ENCODE results near the gene TPP2.

TPP2 gene

DNA sequence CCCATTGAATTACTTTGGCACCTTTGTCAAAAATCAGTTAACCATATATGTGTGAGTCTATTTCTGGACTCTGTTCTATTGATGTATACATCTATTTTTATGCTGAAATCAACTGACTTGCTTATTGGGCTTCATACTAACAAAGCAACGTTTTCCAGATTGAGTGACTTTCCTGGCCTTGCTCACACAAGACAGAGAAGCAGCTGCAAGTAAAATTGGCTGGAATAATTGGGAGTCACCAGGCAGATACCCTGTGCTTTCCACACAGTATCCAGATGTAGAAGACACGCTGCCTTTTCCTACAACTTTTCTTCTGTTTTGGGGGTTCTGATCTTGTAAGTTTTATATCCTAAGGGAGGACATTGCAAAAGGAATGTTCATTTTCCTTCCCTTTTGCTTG is 86.9 kb downstream of the TPP2 start:
- CTCF ChIA-PET: interaction anchor here (0.8 kb wide), 1 partner anchor 33 kb away, joined by 3 read pairs; no protein-coding TSS in a partner anchor
- peaks cover 0 to 4% (median 0%) of the 10 kb centered on the region in 5 experiments for H3K27me3 ChIP-seq (replicated peaks in 2 of 5; ENCODE audit: control insufficient read depth in 4 of 5, insufficient read depth in 5 of 5, low read length in 4 of 5)
- no peaks in the 10 kb centered on the region for H3K9me3 ChIP-seq (ENCODE audit: control extremely low read depth in 1 of 5, control insufficient read depth in 4 of 5, insufficient read depth in 2 of 5, low read depth in 1 of 5, low read length in 4 of 5)
- peaks cover 6 to 13% (median 8%) of the 10 kb centered on the region in 4 experiments for H3K4me1 ChIP-seq (ENCODE audit: control extremely low read depth in 1 of 4, control insufficient read depth in 4 of 4, insufficient read depth in 4 of 4, low read length in 3 of 4)
- DNase-seq: no peak
- H3K36me3 ChIP-seq (ENCODE audit: control insufficient read depth in 4 of 4, insufficient read depth in 4 of 4, low read length in 3 of 4): peaks cover 5 to 12% (median 9%) of the 10 kb centered on the region in 4 experiments
- H3K4me3 ChIP-seq (ENCODE audit: control insufficient read depth in 1 of 7, extremely low read depth in 1 of 7, insufficient read depth in 4 of 7, low read depth in 2 of 7, low read length in 6 of 7): no peak overlapping the region
- 86% methylated on average over 1 of the region's 2 CpGs for WGBS (ENCODE audit: insufficient coverage)
- no peak overlapping the region for H3K27ac ChIP-seq (ENCODE audit: insufficient read depth in 1 of 2, low read depth in 1 of 2, low read length in 2 of 2, poor library complexity in 1 of 2, severe bottlenecking in 2 of 2)
- POLR2A ChIA-PET: no interaction called here

DNA sequence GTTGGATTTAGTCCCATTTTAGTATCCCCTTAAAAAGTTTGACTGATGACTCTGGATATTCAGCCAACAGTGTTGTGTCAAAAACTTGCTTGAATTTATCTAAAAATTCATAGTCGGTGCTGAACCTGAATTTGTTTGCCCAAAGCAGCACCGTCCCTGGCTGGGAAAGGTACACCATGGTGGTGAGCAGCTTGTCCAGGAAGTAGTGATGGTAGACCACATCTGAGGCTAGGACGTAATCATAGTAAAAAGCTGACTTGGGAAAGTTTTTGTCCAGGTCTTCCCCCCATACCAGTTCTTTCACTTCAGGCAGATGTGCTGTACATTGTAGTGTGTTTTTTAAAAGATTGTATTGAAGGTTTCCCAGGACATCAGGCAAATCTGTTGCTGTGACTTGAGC is 89.2 kb downstream of the TPP2 start:
- H3K27me3 ChIP-seq (replicated peaks in 2 of 5; ENCODE audit: control insufficient read depth in 4 of 5, insufficient read depth in 5 of 5, low read length in 4 of 5): peaks cover 0 to 6% (median 0%) of the 10 kb centered on the region in 5 experiments
- 100% methylated on average over 2 of the region's 3 CpGs for WGBS (ENCODE audit: insufficient coverage)
- no peaks in the 10 kb centered on the region for H3K36me3 ChIP-seq (ENCODE audit: control insufficient read depth in 4 of 4, insufficient read depth in 4 of 4, low read length in 3 of 4)
- peaks cover 0 to 4% (median under 1%) of the 10 kb centered on the region in 4 experiments for H3K4me1 ChIP-seq (ENCODE audit: control extremely low read depth in 1 of 4, control insufficient read depth in 4 of 4, insufficient read depth in 4 of 4, low read length in 3 of 4)
- CTCF ChIA-PET: no interaction called here
- no peak for DNase-seq
- POLR2A ChIA-PET: no interaction called here
- H3K27ac ChIP-seq (ENCODE audit: insufficient read depth in 1 of 2, low read depth in 1 of 2, low read length in 2 of 2, poor library complexity in 1 of 2, severe bottlenecking in 2 of 2): no peak overlapping the region
- no peak overlapping the region for H3K4me3 ChIP-seq (ENCODE audit: control insufficient read depth in 1 of 7, extremely low read depth in 1 of 7, insufficient read depth in 4 of 7, low read depth in 2 of 7, low read length in 6 of 7)
- H3K9me3 ChIP-seq (ENCODE audit: control extremely low read depth in 1 of 5, control insufficient read depth in 4 of 5, insufficient read depth in 2 of 5, low read depth in 1 of 5, low read length in 4 of 5): no peaks in the 10 kb centered on the region

DNA sequence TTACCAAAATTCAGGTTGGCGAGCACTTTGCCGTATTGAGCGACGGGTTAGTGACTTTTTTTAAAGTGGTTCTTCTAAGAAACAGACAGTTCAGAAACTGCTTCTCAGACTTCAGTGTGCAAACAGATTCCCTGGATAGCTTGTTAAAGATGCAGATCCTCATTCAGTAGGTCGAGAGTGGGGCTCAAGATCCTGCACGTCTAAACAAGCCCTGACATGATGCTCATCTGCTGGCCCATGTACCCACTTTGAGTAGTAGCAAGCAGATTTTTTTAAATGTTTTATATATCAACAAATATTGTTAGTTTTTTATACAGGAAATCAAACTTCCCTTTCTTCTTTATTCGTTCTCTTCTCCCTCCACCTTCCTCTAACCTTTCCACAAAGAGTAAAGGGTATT is 90.7 kb downstream of the TPP2 start:
- Histone ChIP-seq H3K9me3 (ENCODE audit: control extremely low read depth in 1 of 5, control insufficient read depth in 4 of 5, insufficient read depth in 2 of 5, low read depth in 1 of 5, low read length in 4 of 5) (no peaks in the 10 kb centered on the region), H3K27me3 (replicated peaks in 2 of 5; ENCODE audit: control insufficient read depth in 4 of 5, insufficient read depth in 5 of 5, low read length in 4 of 5) (peaks cover 0 to 6% (median 2%) of the 10 kb centered on the region in 5 experiments), H3K27ac (ENCODE audit: insufficient read depth in 1 of 2, low read depth in 1 of 2, low read length in 2 of 2, poor library complexity in 1 of 2, severe bottlenecking in 2 of 2) (no peak overlapping the region), H3K4me1 (ENCODE audit: control extremely low read depth in 1 of 4, control insufficient read depth in 4 of 4, insufficient read depth in 4 of 4, low read length in 3 of 4) (no peaks in the 10 kb centered on the region), H3K36me3 (ENCODE audit: control insufficient read depth in 4 of 4, insufficient read depth in 4 of 4, low read length in 3 of 4) (no peaks in the 10 kb centered on the region), H3K4me3 (ENCODE audit: control insufficient read depth in 1 of 7, extremely low read depth in 1 of 7, insufficient read depth in 4 of 7, low read depth in 2 of 7, low read length in 6 of 7) (no peak overlapping the region)
- CTCF ChIA-PET: interaction anchor here (1.4 kb wide), 1 partner anchor 29 kb away, joined by 3 read pairs; no protein-coding TSS in a partner anchor
- POLR2A ChIA-PET: no interaction called here
- WGBS (ENCODE audit: insufficient coverage): 94% methylated on average over 6 of the region's 7 CpGs
- no peak for DNase-seq

DNA sequence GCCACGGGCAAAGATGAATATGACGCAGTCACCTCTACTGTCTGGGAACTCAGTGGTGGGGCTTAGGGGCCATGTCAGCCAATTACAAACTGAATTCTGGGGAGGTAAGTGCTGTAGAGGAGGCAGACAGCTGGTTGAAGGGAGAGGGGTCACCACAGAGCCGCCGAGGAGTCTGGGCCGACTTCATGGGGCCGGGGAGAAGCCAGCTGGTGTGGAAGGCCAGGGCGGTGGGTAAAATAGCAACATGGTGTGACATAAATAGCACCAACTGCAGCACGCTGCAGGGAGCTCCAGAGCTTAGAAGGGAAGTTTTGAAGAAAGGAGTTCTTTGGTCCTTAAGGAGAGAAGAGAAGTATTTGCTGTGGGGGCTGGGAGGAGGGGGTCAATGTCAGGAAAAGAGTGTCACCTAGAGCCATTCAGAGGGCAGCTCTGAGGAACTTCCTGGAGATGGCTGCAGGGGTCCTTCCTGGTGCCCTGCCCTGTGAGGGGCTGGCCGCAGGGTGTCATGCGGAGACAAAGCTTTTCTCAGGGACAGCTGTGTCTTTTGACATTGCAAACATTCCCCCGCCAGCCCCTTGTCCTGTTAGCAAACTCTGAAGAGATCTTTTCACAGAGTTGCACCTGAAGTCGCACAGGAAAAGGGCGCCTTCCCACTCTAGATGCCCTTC is 91.7 kb downstream of the TPP2 start:
- H3K36me3 ChIP-seq (ENCODE audit: control insufficient read depth in 4 of 4, insufficient read depth in 4 of 4, low read length in 3 of 4): no peaks in the 10 kb centered on the region
- POLR2A ChIA-PET: no interaction called here
- no peak for DNase-seq
- no peak overlapping the region for H3K4me3 ChIP-seq (ENCODE audit: control insufficient read depth in 1 of 7, extremely low read depth in 1 of 7, insufficient read depth in 4 of 7, low read depth in 2 of 7, low read length in 6 of 7)
- H3K27me3 ChIP-seq (replicated peaks in 2 of 5; ENCODE audit: control insufficient read depth in 4 of 5, insufficient read depth in 5 of 5, low read length in 4 of 5): peaks cover 0 to 6% (median 6%) of the 10 kb centered on the region in 5 experiments
- H3K9me3 ChIP-seq (ENCODE audit: control extremely low read depth in 1 of 5, control insufficient read depth in 4 of 5, insufficient read depth in 2 of 5, low read depth in 1 of 5, low read length in 4 of 5): no peaks in the 10 kb centered on the region
- H3K27ac ChIP-seq (ENCODE audit: insufficient read depth in 1 of 2, low read depth in 1 of 2, low read length in 2 of 2, poor library complexity in 1 of 2, severe bottlenecking in 2 of 2): no peak overlapping the region
- 53% methylated on average over 10 of the region's 13 CpGs for WGBS (ENCODE audit: insufficient coverage)
- CTCF ChIA-PET: interaction anchor here (1.0 to 1.4 kb wide), 2 partner anchors 30 to 55 kb away, joined by 3 read pairs; no protein-coding TSS in a partner anchor
- no peaks in the 10 kb centered on the region for H3K4me1 ChIP-seq (ENCODE audit: control extremely low read depth in 1 of 4, control insufficient read depth in 4 of 4, insufficient read depth in 4 of 4, low read length in 3 of 4)

DNA sequence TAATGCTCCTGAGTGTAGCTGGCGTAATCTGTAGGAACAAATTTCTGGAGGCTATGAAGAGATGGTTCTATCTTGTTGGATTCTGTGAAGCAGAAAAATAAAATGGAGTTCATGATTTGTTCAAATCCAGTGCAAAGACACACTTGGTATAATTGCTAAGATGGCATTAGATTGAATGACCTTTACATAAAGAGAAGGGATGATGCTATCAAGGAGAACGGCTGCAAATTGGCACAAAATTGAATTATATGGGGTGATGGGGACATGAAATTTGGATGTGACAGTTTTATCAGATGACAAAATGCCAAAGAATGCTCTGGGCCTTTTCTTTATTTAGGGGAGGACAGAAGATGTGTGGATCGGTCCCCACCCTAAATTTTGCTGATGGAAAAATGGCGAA is 94.1 kb downstream of the TPP2 start:
- ChIA-PET CTCF (interaction anchor here (0.7 to 1.6 kb wide), 2 partner anchors 9 to 17 kb away, joined by 3 read pairs; no protein-coding TSS in a partner anchor), POLR2A (no interaction called here)
- Histone ChIP-seq H3K4me1 (ENCODE audit: control extremely low read depth in 1 of 4, control insufficient read depth in 4 of 4, insufficient read depth in 4 of 4, low read length in 3 of 4) (no peaks in the 10 kb centered on the region), H3K27me3 (replicated peaks in 2 of 5; ENCODE audit: control insufficient read depth in 4 of 5, insufficient read depth in 5 of 5, low read length in 4 of 5) (peaks cover 0 to 10% (median 6%) of the 10 kb centered on the region in 5 experiments), H3K27ac (ENCODE audit: insufficient read depth in 1 of 2, low read depth in 1 of 2, low read length in 2 of 2, poor library complexity in 1 of 2, severe bottlenecking in 2 of 2) (no peak overlapping the region), H3K4me3 (ENCODE audit: control insufficient read depth in 1 of 7, extremely low read depth in 1 of 7, insufficient read depth in 4 of 7, low read depth in 2 of 7, low read length in 6 of 7) (no peak overlapping the region), H3K36me3 (ENCODE audit: control insufficient read depth in 4 of 4, insufficient read depth in 4 of 4, low read length in 3 of 4) (no peaks in the 10 kb centered on the region), H3K9me3 (ENCODE audit: control extremely low read depth in 1 of 5, control insufficient read depth in 4 of 5, insufficient read depth in 2 of 5, low read depth in 1 of 5, low read length in 4 of 5) (no peaks in the 10 kb centered on the region)
- 96% methylated on average over 3 of the region's 4 CpGs for WGBS (ENCODE audit: insufficient coverage)
- no peak for DNase-seq

DNA sequence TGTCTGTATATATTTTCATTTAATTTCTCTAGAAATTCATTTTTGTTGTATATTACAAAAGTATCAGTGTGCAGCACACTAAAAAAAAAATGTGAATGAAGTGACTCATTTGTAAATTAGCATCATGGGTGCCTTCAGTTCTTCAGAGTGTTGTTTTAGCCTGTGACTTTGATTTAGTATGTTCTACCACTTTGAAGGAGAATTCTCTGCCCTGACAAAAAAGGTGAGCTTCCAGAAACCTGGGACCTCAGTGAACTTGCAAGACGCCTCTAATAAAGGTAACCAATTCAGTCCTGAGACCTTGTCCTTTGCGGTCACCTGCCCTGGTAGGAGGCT is 95.7 kb downstream of the TPP2 start:
- H3K36me3 ChIP-seq (ENCODE audit: control insufficient read depth in 4 of 4, insufficient read depth in 4 of 4, low read length in 3 of 4): no peaks in the 10 kb centered on the region
- H3K27ac ChIP-seq (ENCODE audit: insufficient read depth in 1 of 2, low read depth in 1 of 2, low read length in 2 of 2, poor library complexity in 1 of 2, severe bottlenecking in 2 of 2): no peak overlapping the region
- no peaks in the 10 kb centered on the region for H3K4me1 ChIP-seq (ENCODE audit: control extremely low read depth in 1 of 4, control insufficient read depth in 4 of 4, insufficient read depth in 4 of 4, low read length in 3 of 4)
- 100% methylated on average over 2 of the region's 2 CpGs for WGBS (ENCODE audit: insufficient coverage)
- no peak overlapping the region for H3K4me3 ChIP-seq (ENCODE audit: control insufficient read depth in 1 of 7, extremely low read depth in 1 of 7, insufficient read depth in 4 of 7, low read depth in 2 of 7, low read length in 6 of 7)
- no peaks in the 10 kb centered on the region for H3K9me3 ChIP-seq (ENCODE audit: control extremely low read depth in 1 of 5, control insufficient read depth in 4 of 5, insufficient read depth in 2 of 5, low read depth in 1 of 5, low read length in 4 of 5)
- ChIA-PET POLR2A (no interaction called here), CTCF (interaction anchor here (1.0 to 1.6 kb wide), 2 partner anchors 9 to 19 kb away, joined by 3 read pairs; no protein-coding TSS in a partner anchor)
- DNase-seq: no peak
- H3K27me3 ChIP-seq (replicated peaks in 2 of 5; ENCODE audit: control insufficient read depth in 4 of 5, insufficient read depth in 5 of 5, low read length in 4 of 5): peaks cover 0 to 14% (median 6%) of the 10 kb centered on the region in 5 experiments

DNA sequence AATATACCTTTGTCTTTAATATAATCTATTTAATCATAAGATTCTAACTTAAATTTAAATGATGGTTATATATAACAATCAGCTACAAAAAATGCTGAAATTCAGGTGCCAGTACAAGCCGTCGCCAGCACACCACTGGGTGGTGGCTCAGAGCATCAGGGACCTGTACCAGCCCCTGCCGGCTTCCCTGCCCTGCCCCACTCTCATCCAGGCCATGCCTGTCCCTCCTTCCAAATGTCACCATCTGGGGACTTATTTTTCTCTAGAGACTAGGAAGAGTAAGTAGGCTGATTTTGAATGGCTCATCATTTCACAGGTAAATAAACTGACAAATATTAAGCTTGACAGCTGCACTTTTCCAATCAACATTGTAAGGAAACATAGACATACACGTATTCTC is 96.5 kb downstream of the TPP2 start:
- Histone ChIP-seq H3K27ac (ENCODE audit: insufficient read depth in 1 of 2, low read depth in 1 of 2, low read length in 2 of 2, poor library complexity in 1 of 2, severe bottlenecking in 2 of 2) (no peak overlapping the region), H3K27me3 (replicated peaks in 2 of 5; ENCODE audit: control insufficient read depth in 4 of 5, insufficient read depth in 5 of 5, low read length in 4 of 5) (peaks cover 0 to 10% (median 6%) of the 10 kb centered on the region in 5 experiments), H3K36me3 (ENCODE audit: control insufficient read depth in 4 of 4, insufficient read depth in 4 of 4, low read length in 3 of 4) (no peaks in the 10 kb centered on the region), H3K4me3 (ENCODE audit: control insufficient read depth in 1 of 7, extremely low read depth in 1 of 7, insufficient read depth in 4 of 7, low read depth in 2 of 7, low read length in 6 of 7) (no peak overlapping the region), H3K4me1 (ENCODE audit: control extremely low read depth in 1 of 4, control insufficient read depth in 4 of 4, insufficient read depth in 4 of 4, low read length in 3 of 4) (no peaks in the 10 kb centered on the region), H3K9me3 (ENCODE audit: control extremely low read depth in 1 of 5, control insufficient read depth in 4 of 5, insufficient read depth in 2 of 5, low read depth in 1 of 5, low read length in 4 of 5) (peaks cover 0 to 2% (median 0%) of the 10 kb centered on the region in 5 experiments)
- POLR2A ChIA-PET: no interaction called here
- 83% methylated on average over 2 of the region's 4 CpGs for WGBS (ENCODE audit: insufficient coverage)
- CTCF ChIA-PET: interaction anchor here (1.0 kb wide), 1 partner anchor 9 kb away, joined by 3 read pairs; no protein-coding TSS in a partner anchor
- DNase-seq: no peak

All from common myeloid progenitor, CD34-positive (primary cell).